HCT116 (cell line): Measurements from ENCODE around the gene TANGO6. TPM values are rescaled to one million over a fixed set of nuclear protein-coding genes. Genes with fewer than 3 reads are reported as not detected.

ENCODE experiments used
- ATAC-seq: fragments of 200-7000 bp; cut with Tn5 transposase; 2 replicates; pipeline ENCODE4 v1.9.1; 2020; ENCODE audit warnings: mild to moderate bottlenecking, moderate library complexity
- BruUV-seq: library from RNA; stranded (reverse); fragments of 400-500 nt; replicated peaks from 2 replicates; lab custom pipeline; 2021; lab: Mats Ljungman, UMichigan
- CTCF ChIA-PET: fragments of 300-600 bp; sonication (Branson Sonifier 250); formaldehyde crosslinking; loops from one replicate; lab custom pipeline; 2021; ENCODE audit warnings: antibody characterized with exemption; lab: Charles Lee
- POLR2A ChIA-PET: fragments of 300-600, 350-600 bp; sonication (Branson Sonifier 250); formaldehyde crosslinking; loops from one replicate; lab custom pipeline; 2021; ENCODE audit warnings: antibody characterized with exemption; lab: Charles Lee
- RAD21 ChIA-PET, 2 experiments: fragments of 300-600 bp; sonication (Branson Sonifier 250); formaldehyde crosslinking; loops; one replicate each; lab custom pipeline; 2023; ENCODE audit warnings: low total read pairs in 2 of 2; ENCODE audit not compliant: uncharacterized antibody in 2 of 2, unreplicated experiment in 2 of 2, low non-redundant PET in 1 of 2; lab: Charles Lee
- DNase-seq: peaks from one replicate; pipeline ENCODE4 v3.0.0-alpha.2; 2010; ENCODE audit warnings: low read depth, low spot score
- H2AFZ ChIP-seq: fragments of 200-600 bp; shearing (Covaris generic), sonication (generic); 2 replicates; pipeline ENCODE4 v1.6.1; 2017; ENCODE audit warnings: low read depth, mixed run types, mixed read lengths, antibody characterized with exemption, low read length; ENCODE audit not compliant: poor library complexity, severe bottlenecking
- H3K27ac ChIP-seq: 2 replicates; pipeline ENCODE4 v1.5.1; 2012; ENCODE audit warnings: low read depth, low read length
- H3K27me3 ChIP-seq: fragments of 200-600 bp; sonication (generic); 2 replicates; pipeline ENCODE4 v1.6.1; 2016; ENCODE audit warnings: mixed run types, low read length, mixed read lengths; ENCODE audit not compliant: insufficient read depth
- H3K36me3 ChIP-seq, 2 experiments: fragments of 200-500 bp in 1 of 2; fragments of 200-600 bp in 1 of 2; sonication (Bioruptor generic) in 1 of 2; sonication (generic) in 1 of 2; 2 replicates each; pipeline versions ENCODE4 v1.5.1 to v1.6.1; 2014 to 2016; ENCODE audit warnings: low read length in 2 of 2, inconsistent platforms in 1 of 2, mixed read lengths in 1 of 2, mixed run types in 1 of 2; ENCODE audit not compliant: insufficient read depth in 2 of 2, control insufficient read depth in 1 of 2
- H3K4me1 ChIP-seq, 2 experiments: fragments of 200-600 bp in 1 of 2; sonication (generic) in 1 of 2; 2 replicates each; pipeline versions ENCODE4 v1.5.1 to v1.6.1; 2012 to 2017; ENCODE audit warnings: low read length in 2 of 2, inconsistent platforms in 1 of 2, mild to moderate bottlenecking in 1 of 2, mixed read lengths in 1 of 2, mixed run types in 1 of 2, moderate library complexity in 1 of 2; ENCODE audit not compliant: insufficient read depth in 2 of 2, control insufficient read depth in 1 of 2
- H3K4me2 ChIP-seq: fragments of 200-600 bp; sonication (generic); 2 replicates; pipeline ENCODE4 v1.6.1; 2017; ENCODE audit warnings: mixed run types, low read length, mixed read lengths
- H3K4me3 ChIP-seq, 2 experiments: fragments of 200-600 bp in 1 of 2; sonication (generic) in 1 of 2; replicated peaks in 1 of 2; 2 replicates each; pipeline ENCODE4 v1.5.1; 2011 to 2016; ENCODE audit warnings: low read length in 2 of 2, control low read depth in 1 of 2, low read depth in 1 of 2, mild to moderate bottlenecking in 1 of 2, mixed read lengths in 1 of 2, mixed run types in 1 of 2
- H3K79me2 ChIP-seq: fragments of 200-600 bp; sonication (generic); 2 replicates; pipeline ENCODE4 v1.6.1; 2017; ENCODE audit warnings: mild to moderate bottlenecking, mixed run types, low read length, moderate library complexity, mixed read lengths; ENCODE audit not compliant: insufficient read depth
- H3K9ac ChIP-seq: fragments of 200-600 bp; sonication (generic); 2 replicates; pipeline ENCODE4 v1.6.1; 2016; ENCODE audit warnings: low read length, mixed read lengths
- H3K9me2 ChIP-seq: fragments of 200-600 bp; sonication (generic), shearing (Covaris generic); 2 replicates; pipeline ENCODE4 v1.6.1; 2017; ENCODE audit warnings: mixed run types, mild to moderate bottlenecking, moderate library complexity; ENCODE audit not compliant: insufficient read depth
- H3K9me3 ChIP-seq, 2 experiments: fragments of 200-500 bp in 1 of 2; fragments of 200-600 bp in 1 of 2; sonication (Bioruptor generic) in 1 of 2; sonication (generic) in 1 of 2; 2 replicates each; pipeline ENCODE4 v1.6.1; 2014 to 2017; ENCODE audit warnings: low read length in 2 of 2, mixed read lengths in 2 of 2, inconsistent platforms in 1 of 2, low read depth in 1 of 2, mild to moderate bottlenecking in 1 of 2, mixed run types in 1 of 2, moderate library complexity in 1 of 2; ENCODE audit not compliant: control insufficient read depth in 1 of 2, insufficient read depth in 1 of 2
- H4K20me1 ChIP-seq: fragments of 200-600 bp; sonication (generic), shearing (Covaris generic); 2 replicates; pipeline ENCODE4 v1.6.1; 2017; ENCODE audit warnings: mixed run types, mild to moderate bottlenecking, moderate library complexity; ENCODE audit not compliant: insufficient read depth
- EZH2phosphoT487 ChIP-seq: fragments of 200-600 bp; IDR thresholded peaks from 2 replicates; pipeline ENCODE4 v1.6.1; 2018; ENCODE audit warnings: antibody characterized with exemption, borderline replicate concordance
- SP1 ChIP-seq: IDR thresholded peaks from 2 replicates; pipeline ENCODE4 v1.6.1; 2012; ENCODE audit warnings: low read depth
- YY1 ChIP-seq: IDR thresholded peaks from 2 replicates; pipeline ENCODE4 v1.6.1; 2011; ENCODE audit warnings: low read length, low read depth, moderate library complexity, mild to moderate bottlenecking; ENCODE audit not compliant: insufficient replicate concordance; ENCODE audit errors: extremely low read depth
- ZNF274 ChIP-seq: fragments of 200-500 bp; sonication (Bioruptor generic); IDR thresholded peaks from 2 replicates; pipeline ENCODE4 v1.6.1; 2014; ENCODE audit warnings: mild to moderate bottlenecking, low read depth, low read length, inconsistent platforms
- intact Hi-C: fragments of 100-400 bp; cut with micrococcal nuclease; formaldehyde crosslinking; loops from 2 replicates; pipeline ENCODE4 v1.10.0; 2022
- total RNA-seq: library from RNA; stranded (reverse); gene quantifications from one replicate; pipeline ENCODE4 v1.2.1, GENCODE V29; 2021; ENCODE audit not compliant: unreplicated experiment
- TF ChIP-seq, protein P1 (sequence below): IDR thresholded peaks from 2 replicates; pipeline ENCODE4 v1.6.1; 2011; ENCODE audit warnings: mild to moderate bottlenecking, low read length, moderate library complexity; ENCODE audit not compliant: insufficient replicate concordance; ENCODE audit errors: extremely low read depth
- TF ChIP-seq, protein P2 (sequence below): IDR thresholded peaks from 2 replicates; pipeline ENCODE4 v1.6.1; 2012

TANGO6 gene
- total RNA-seq, 1 experiment from 2014 or later, result 16.4 TPM

GRCh38 chr16:68917541-68917940 lies 74.2 kb downstream of the TANGO6 start:
- BruUV-seq, result no TSS peak
- TF ChIP-seq, protein P1, sequence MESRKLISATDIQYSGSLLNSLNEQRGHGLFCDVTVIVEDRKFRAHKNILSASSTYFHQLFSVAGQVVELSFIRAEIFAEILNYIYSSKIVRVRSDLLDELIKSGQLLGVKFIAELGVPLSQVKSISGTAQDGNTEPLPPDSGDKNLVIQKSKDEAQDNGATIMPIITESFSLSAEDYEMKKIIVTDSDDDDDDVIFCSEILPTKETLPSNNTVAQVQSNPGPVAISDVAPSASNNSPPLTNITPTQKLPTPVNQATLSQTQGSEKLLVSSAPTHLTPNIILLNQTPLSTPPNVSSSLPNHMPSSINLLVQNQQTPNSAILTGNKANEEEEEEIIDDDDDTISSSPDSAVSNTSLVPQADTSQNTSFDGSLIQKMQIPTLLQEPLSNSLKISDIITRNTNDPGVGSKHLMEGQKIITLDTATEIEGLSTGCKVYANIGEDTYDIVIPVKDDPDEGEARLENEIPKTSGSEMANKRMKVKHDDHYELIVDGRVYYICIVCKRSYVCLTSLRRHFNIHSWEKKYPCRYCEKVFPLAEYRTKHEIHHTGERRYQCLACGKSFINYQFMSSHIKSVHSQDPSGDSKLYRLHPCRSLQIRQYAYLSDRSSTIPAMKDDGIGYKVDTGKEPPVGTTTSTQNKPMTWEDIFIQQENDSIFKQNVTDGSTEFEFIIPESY, result no peak
- TF ChIP-seq, protein P2, sequence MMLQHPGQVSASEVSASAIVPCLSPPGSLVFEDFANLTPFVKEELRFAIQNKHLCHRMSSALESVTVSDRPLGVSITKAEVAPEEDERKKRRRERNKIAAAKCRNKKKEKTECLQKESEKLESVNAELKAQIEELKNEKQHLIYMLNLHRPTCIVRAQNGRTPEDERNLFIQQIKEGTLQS, result no peak
- TF ChIP-seq EZH2phosphoT487 (no peak), SP1 (no peak), YY1 (no peak), ZNF274 (no peak)
- TF ChIP-seq, all 23 proteins: peak for 0
- Histone ChIP-seq H3K9me2 (no peaks in the 10 kb centered on the region), H3K4me1 (peaks cover 22 to 38% of the 10 kb centered on the region in 2 experiments), H4K20me1 (no peaks in the 10 kb centered on the region), H3K36me3 (no peaks in the 10 kb centered on the region), H3K27ac (no peak overlapping the region), H3K9me3 (no peaks in the 10 kb centered on the region), H2AFZ (no peak overlapping the region), H3K79me2 (no peaks in the 10 kb centered on the region), H3K4me3 (no peak overlapping the region), H3K9ac (no peak overlapping the region), H3K27me3 (no peaks in the 10 kb centered on the region), H3K4me2 (no peak overlapping the region)
- DNase-seq (no peak), ATAC-seq (no peak)
- RAD21 ChIA-PET, result no interaction called here
- CTCF ChIA-PET, result interaction anchor here (0.6 kb wide), 1 partner anchor 195 kb away, joined by 3 read pairs; no protein-coding TSS in a partner anchor
- POLR2A ChIA-PET, result interaction anchor here (1.5 kb wide), 1 partner anchor 191 kb away, joined by 4 read pairs; no protein-coding TSS in a partner anchor
- intact Hi-C loops, result no loop called here
